HFF-Myc (cell line): ENCODE data around the gene TMEM271.

Source experiments
- DNase-seq: peaks from one replicate; pipeline ENCODE4 v3.0.0-alpha.2; 2011; ENCODE audit warnings: low read depth; ENCODE audit errors: extremely low read depth
- H3K4me3 ChIP-seq: replicated peaks from 2 replicates; pipeline ENCODE4 v1.5.1; 2011; ENCODE audit warnings: low read depth, mild to moderate bottlenecking, control low read depth, low read length
- CTCF ChIP-seq: IDR thresholded peaks from 2 replicates; pipeline ENCODE4 v1.5.1; 2012; ENCODE audit warnings: mild to moderate bottlenecking, low read depth, low read length, control low read depth; ENCODE audit errors: missing control alignments

The TMEM271 gene

GRCh38 chr4:526971-527460 is 49.1 kb downstream of the TMEM271 start:
- DNase-seq, result no peak
- no peak overlapping the region for H3K4me3 ChIP-seq
- no peak for TF ChIP-seq CTCF

- no peak for DNase-seq
- TF ChIP-seq CTCF, result no peak
- no peak overlapping the region for H3K4me3 ChIP-seq
These were observed 49.7 kb downstream of the TMEM271 start for GRCh38 chr4:526189-526909.

- no peak for DNase-seq
- H3K4me3 ChIP-seq, result no peak overlapping the region
- no peak for TF ChIP-seq CTCF
These were observed 50.4 kb downstream of the TMEM271 start for GRCh38 chr4:525660-526059.

- no peak overlapping the region for H3K4me3 ChIP-seq
- no peak for TF ChIP-seq CTCF
- no peak for DNase-seq
These were observed 51.9 kb downstream of the TMEM271 start for GRCh38 chr4:524196-524595.
